Calu3 (cell line): ENCODE results near the gene LEF1. TPM values are rescaled to one million over a fixed set of nuclear protein-coding genes. Genes with fewer than 3 reads are reported as not detected.
"Not testable (repeated sequence)": the region's sequence is repeated elsewhere in the genome, so short reads cannot be mapped to it uniquely, and the experiment has no call there.

ENCODE experiments used
- BruUV-seq: library from RNA; stranded (reverse); fragments of 400-500 nt; replicated peaks from 2 replicates; lab custom pipeline; 2021; lab: Mats Ljungman, UMichigan
- CTCF ChIA-PET: fragments of 300-600 bp; sonication (Branson Sonifier 250); formaldehyde crosslinking; loops from one replicate; lab custom pipeline; 2022; ENCODE audit warnings: antibody characterized with exemption; lab: Charles Lee
- DNase-seq: peaks from one replicate; pipeline ENCODE4 v3.0.0; 2022
- H3K27ac Mint-ChIP-seq: one replicate; pipeline ENCODE4 v1.8.0; 2022; ENCODE audit warnings: mixed read lengths; ENCODE audit not compliant: unreplicated experiment
- H3K27me3 Mint-ChIP-seq: one replicate; pipeline ENCODE4 v1.8.0; 2022; ENCODE audit warnings: mixed read lengths; ENCODE audit not compliant: unreplicated experiment
- H3K36me3 Mint-ChIP-seq: one replicate; pipeline ENCODE4 v1.8.0; 2022; ENCODE audit warnings: mild to moderate bottlenecking, moderate library complexity, mixed read lengths; ENCODE audit not compliant: insufficient read depth, unreplicated experiment
- H3K4me1 Mint-ChIP-seq: one replicate; pipeline ENCODE4 v1.8.0; 2022; ENCODE audit warnings: mild to moderate bottlenecking, low read depth, mixed read lengths; ENCODE audit not compliant: unreplicated experiment
- H3K4me3 Mint-ChIP-seq: one replicate; pipeline ENCODE4 v1.8.0; 2022; ENCODE audit warnings: mild to moderate bottlenecking, low read depth, moderate library complexity, mixed read lengths; ENCODE audit not compliant: unreplicated experiment
- H3K9me3 Mint-ChIP-seq: one replicate; pipeline ENCODE4 v1.8.0; 2022; ENCODE audit warnings: low read depth, mixed read lengths; ENCODE audit not compliant: unreplicated experiment
- CTCF ChIP-seq: fragments of 200-600 bp; IDR thresholded peaks from one replicate; pipeline ENCODE4 v1.8.0; 2022; ENCODE audit warnings: antibody characterized with exemption; ENCODE audit not compliant: unreplicated experiment
- intact Hi-C: fragments of 100-400 bp; cut with micrococcal nuclease; formaldehyde crosslinking; loops from one replicate; pipeline ENCODE4 v1.10.0; 2022; ENCODE audit not compliant: unreplicated experiment
- total RNA-seq: library from RNA; stranded (reverse); gene quantifications from 2 replicates; pipeline ENCODE4 v1.2.3, GENCODE V29; 2022

The LEF1 gene
- total RNA-seq, 1 experiment from 2014 or later: not detected

GRCh38 chr4:108054025-108054638, 114.6 kb downstream of the LEF1 start:
- no peaks in the 10 kb centered on the region for H3K36me3 Mint-ChIP-seq
- no TSS peak for BruUV-seq
- no peak for TF ChIP-seq CTCF
- intact Hi-C loops: no loop called here
- no peak overlapping the region for H3K4me3 Mint-ChIP-seq
- CTCF ChIA-PET: no interaction called here
- no peak overlapping the region for H3K27ac Mint-ChIP-seq
- DNase-seq: no peak
- H3K27me3 Mint-ChIP-seq: no peaks in the 10 kb centered on the region
- H3K4me1 Mint-ChIP-seq: peaks cover 18% of the 10 kb centered on the region
- no peaks in the 10 kb centered on the region for H3K9me3 Mint-ChIP-seq

- no peaks in the 10 kb centered on the region for H3K27me3 Mint-ChIP-seq
- intact Hi-C loops: no loop called here
- H3K27ac Mint-ChIP-seq: no peak overlapping the region
- CTCF ChIA-PET: no interaction called here
- BruUV-seq: no TSS peak
- no peak for TF ChIP-seq CTCF
- H3K4me3 Mint-ChIP-seq: no peak overlapping the region
- no peaks in the 10 kb centered on the region for H3K36me3 Mint-ChIP-seq
- H3K4me1 Mint-ChIP-seq: peaks cover 10% of the 10 kb centered on the region
- DNase-seq: no peak
- H3K9me3 Mint-ChIP-seq: no peaks in the 10 kb centered on the region
These were observed 115.5 kb downstream of the LEF1 start for GRCh38 chr4:108053251-108053711.

- no TSS peak for BruUV-seq
- CTCF ChIA-PET: interaction anchor here (0.5 kb wide), 1 partner anchor 520 kb away, joined by 5 read pairs; no protein-coding TSS in a partner anchor
- intact Hi-C loops: no loop called here
These were observed 116.1 kb downstream of the LEF1 start for GRCh38 chr4:108052558-108053120.

GRCh38 chr4:108051343-108051742, 117.4 kb downstream of the LEF1 start:
- TF ChIP-seq CTCF: no peak
- no TSS peak for BruUV-seq
- CTCF ChIA-PET: no interaction called here

More at GRCh38 chr4:108052558-108053120, 116.1 kb downstream of the LEF1 start:
- H3K27ac Mint-ChIP-seq: no peak overlapping the region
- no peaks in the 10 kb centered on the region for H3K27me3 Mint-ChIP-seq
- DNase-seq: no peak
- H3K9me3 Mint-ChIP-seq: no peaks in the 10 kb centered on the region
- peaks cover 9% of the 10 kb centered on the region for H3K4me1 Mint-ChIP-seq
- TF ChIP-seq CTCF: no peak
- no peak overlapping the region for H3K4me3 Mint-ChIP-seq
- H3K36me3 Mint-ChIP-seq: no peaks in the 10 kb centered on the region

GRCh38 chr4:108050166-108051111, 118.3 kb downstream of the LEF1 start:
- H3K9me3 Mint-ChIP-seq, BruUV-seq, H3K4me1 Mint-ChIP-seq, H3K27ac Mint-ChIP-seq, CTCF ChIA-PET, H3K4me3 Mint-ChIP-seq, intact Hi-C loops, H3K36me3 Mint-ChIP-seq, H3K27me3 Mint-ChIP-seq, DNase-seq: not testable (repeated sequence)

More at GRCh38 chr4:108051343-108051742, 117.4 kb downstream of the LEF1 start:
- H3K9me3 Mint-ChIP-seq: no peaks in the 10 kb centered on the region
- peaks cover 9% of the 10 kb centered on the region for H3K4me1 Mint-ChIP-seq
- no peak overlapping the region for H3K4me3 Mint-ChIP-seq
- no peaks in the 10 kb centered on the region for H3K27me3 Mint-ChIP-seq
- no peak overlapping the region for H3K27ac Mint-ChIP-seq
- no peak for DNase-seq
- intact Hi-C loops: no loop called here
- no peaks in the 10 kb centered on the region for H3K36me3 Mint-ChIP-seq
